Sigmoid colon (tissue), 4 donors: Measurements from ENCODE around the gene TSPAN15.

Experiments
- EP300 ChIP-seq, 4 donors: sonication (generic); formaldehyde crosslinking; IDR thresholded peaks; one replicate each; pipeline ENCODE4 v1.6.1; 2017; ENCODE audit warnings: antibody characterized with exemption in 4 of 4
- POLR2A ChIP-seq, 2 donors: fragments of 450-650 bp; IDR thresholded peaks; one replicate each; pipeline ENCODE4 v1.6.1; 2016; ENCODE audit warnings: antibody characterized with exemption in 2 of 2, mild to moderate bottlenecking in 2 of 2, moderate library complexity in 2 of 2
- POLR2AphosphoS5 ChIP-seq, 4 donors: sonication (generic); formaldehyde crosslinking; IDR thresholded peaks; one replicate each; pipeline ENCODE4 v1.6.1; 2017; ENCODE audit warnings: antibody characterized with exemption in 4 of 4
- TF ChIP-seq, protein P1 (sequence below), 4 experiments: fragments of 450-650 bp in 3 of 4; fragments of 200-600 bp in 1 of 4; IDR thresholded peaks; one replicate each; pipeline ENCODE4 v1.5.1; 2016 to 2019; ENCODE audit warnings: antibody characterized with exemption in 4 of 4, mild to moderate bottlenecking in 3 of 4, moderate library complexity in 2 of 4

DNA sequence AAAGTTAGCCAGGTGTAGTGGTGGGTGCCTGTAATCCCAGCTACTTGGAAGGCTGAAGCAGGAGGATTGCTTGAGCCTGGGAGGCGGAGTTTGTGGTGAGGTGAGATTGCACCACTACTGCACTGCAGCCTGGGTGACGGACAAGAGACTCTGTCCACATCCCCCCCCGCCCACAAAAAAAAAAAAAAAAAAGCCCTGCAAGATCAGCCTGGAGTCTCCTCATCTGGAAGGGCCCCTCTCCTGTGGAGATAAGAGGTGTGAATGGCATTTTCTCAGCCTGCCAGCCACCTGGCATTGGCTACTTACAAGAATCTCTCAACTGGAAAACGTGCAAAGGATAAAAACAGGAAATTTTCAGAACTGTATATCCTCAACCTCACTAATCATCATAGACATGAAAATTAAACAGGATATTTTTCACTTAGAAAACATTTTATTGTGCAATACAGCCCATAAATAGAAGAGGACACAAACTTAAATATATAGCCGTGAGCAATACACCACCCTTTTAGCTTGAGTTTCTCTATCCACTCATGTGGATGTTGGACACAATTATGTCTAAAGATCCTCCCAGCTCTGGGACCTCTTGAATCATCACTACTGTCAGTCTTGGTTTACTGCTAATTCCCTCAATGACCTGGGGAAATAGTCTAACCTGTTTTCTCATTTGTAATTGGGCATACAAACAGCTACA, 11.3 kb upstream of the TSPAN15 start:
- TF ChIP-seq, protein P1, sequence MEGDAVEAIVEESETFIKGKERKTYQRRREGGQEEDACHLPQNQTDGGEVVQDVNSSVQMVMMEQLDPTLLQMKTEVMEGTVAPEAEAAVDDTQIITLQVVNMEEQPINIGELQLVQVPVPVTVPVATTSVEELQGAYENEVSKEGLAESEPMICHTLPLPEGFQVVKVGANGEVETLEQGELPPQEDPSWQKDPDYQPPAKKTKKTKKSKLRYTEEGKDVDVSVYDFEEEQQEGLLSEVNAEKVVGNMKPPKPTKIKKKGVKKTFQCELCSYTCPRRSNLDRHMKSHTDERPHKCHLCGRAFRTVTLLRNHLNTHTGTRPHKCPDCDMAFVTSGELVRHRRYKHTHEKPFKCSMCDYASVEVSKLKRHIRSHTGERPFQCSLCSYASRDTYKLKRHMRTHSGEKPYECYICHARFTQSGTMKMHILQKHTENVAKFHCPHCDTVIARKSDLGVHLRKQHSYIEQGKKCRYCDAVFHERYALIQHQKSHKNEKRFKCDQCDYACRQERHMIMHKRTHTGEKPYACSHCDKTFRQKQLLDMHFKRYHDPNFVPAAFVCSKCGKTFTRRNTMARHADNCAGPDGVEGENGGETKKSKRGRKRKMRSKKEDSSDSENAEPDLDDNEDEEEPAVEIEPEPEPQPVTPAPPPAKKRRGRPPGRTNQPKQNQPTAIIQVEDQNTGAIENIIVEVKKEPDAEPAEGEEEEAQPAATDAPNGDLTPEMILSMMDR (IDR thresholded peaks at IDR 0.05): no peak
- no peak for TF ChIP-seq POLR2AphosphoS5 (IDR thresholded peaks at IDR 0.05)
- no peak for TF ChIP-seq POLR2A (IDR thresholded peaks at IDR 0.05)
- TF ChIP-seq EP300 (IDR thresholded peaks at IDR 0.05): no peak
